WTC11 (cell line): ENCODE results near the gene AGA. TPM values are rescaled to one million over a fixed set of nuclear protein-coding genes. Genes with fewer than 3 reads are reported as not detected.

Source experiments
- ATAC-seq: fragments of 200-7000 bp; cut with Tn5 transposase; 2 replicates; pipeline ENCODE4 v1.10.0; 2021; ENCODE audit warnings: mild to moderate bottlenecking, moderate library complexity
- CTCF ChIA-PET: fragments of 300-600 bp; sonication (Branson Sonifier 250); formaldehyde crosslinking; loops from one replicate; lab custom pipeline; 2021; ENCODE audit warnings: antibody characterized with exemption; lab: Charles Lee
- POLR2A ChIA-PET: fragments of 350-600 bp; sonication (Branson Sonifier 250); formaldehyde crosslinking; loops from one replicate; lab custom pipeline; 2021; ENCODE audit warnings: antibody characterized with exemption; lab: Charles Lee
- DNase-seq: peaks from one replicate; pipeline ENCODE4 v3.0.0; 2021; ENCODE audit warnings: low spot score
- H3K27ac Mint-ChIP-seq: 2 replicates; pipeline ENCODE4 v1.8.0; 2021; ENCODE audit warnings: mixed read lengths
- H3K27me3 Mint-ChIP-seq: 2 replicates; pipeline ENCODE4 v1.8.0; 2021; ENCODE audit warnings: low read depth, mild to moderate bottlenecking, moderate library complexity, mixed read lengths
- H3K36me3 Mint-ChIP-seq: 2 replicates; pipeline ENCODE4 v1.8.0; 2021; ENCODE audit warnings: mixed read lengths
- H3K4me1 Mint-ChIP-seq: 2 replicates; pipeline ENCODE4 v1.8.0; 2022; ENCODE audit warnings: mixed read lengths
- H3K4me3 Mint-ChIP-seq: 2 replicates; pipeline ENCODE4 v1.8.0; 2021; ENCODE audit warnings: mild to moderate bottlenecking, moderate library complexity, mixed read lengths
- H3K9me3 Mint-ChIP-seq: 2 replicates; pipeline ENCODE4 v1.8.0; 2021; ENCODE audit warnings: mixed read lengths
- CREM ChIP-seq: sonication (generic); formaldehyde crosslinking; IDR thresholded peaks from 2 replicates; pipeline ENCODE4 v1.8.1; 2022; ENCODE audit warnings: mild to moderate bottlenecking, missing genetic modification reagents, moderate library complexity
- E2F4 ChIP-seq: sonication (generic); formaldehyde crosslinking; IDR thresholded peaks from 2 replicates; pipeline ENCODE4 v1.8.1; 2022; ENCODE audit warnings: low read depth, mild to moderate bottlenecking, moderate library complexity, missing genetic modification reagents, borderline replicate concordance
- E2F5 ChIP-seq: sonication (generic); formaldehyde crosslinking; IDR thresholded peaks from 2 replicates; pipeline ENCODE4 v1.8.1; 2022; ENCODE audit warnings: mild to moderate bottlenecking, moderate library complexity, missing genetic modification reagents
- EMX1 ChIP-seq: fragments of 250-450 bp; sonication (Bioruptor Pico); IDR thresholded peaks from 2 replicates; pipeline ENCODE4 v1.8.0; 2021; ENCODE audit warnings: mild to moderate bottlenecking
- ESRRA ChIP-seq: sonication (generic); formaldehyde crosslinking; IDR thresholded peaks from 2 replicates; pipeline ENCODE4 v1.8.1; 2022; ENCODE audit warnings: mild to moderate bottlenecking, missing genetic modification reagents, borderline replicate concordance
- FOXJ3 ChIP-seq: sonication (generic); formaldehyde crosslinking; IDR thresholded peaks from 2 replicates; pipeline ENCODE4 v1.9.0; 2021; ENCODE audit warnings: missing genetic modification reagents, mild to moderate bottlenecking, borderline replicate concordance
- FOXP4 ChIP-seq: sonication (generic); formaldehyde crosslinking; IDR thresholded peaks from 2 replicates; pipeline ENCODE4 v1.8.0; 2022; ENCODE audit warnings: mild to moderate bottlenecking, missing genetic modification reagents
- GABPB1 ChIP-seq: sonication (generic); formaldehyde crosslinking; IDR thresholded peaks from 2 replicates; pipeline ENCODE4 v1.8.1; 2023; ENCODE audit warnings: mild to moderate bottlenecking, missing genetic modification reagents
- HMGXB4 ChIP-seq: sonication (generic); formaldehyde crosslinking; IDR thresholded peaks from 2 replicates; pipeline ENCODE4 v1.8.1; 2023; ENCODE audit warnings: mild to moderate bottlenecking, moderate library complexity, missing genetic modification reagents
- JUN ChIP-seq: sonication (generic); formaldehyde crosslinking; IDR thresholded peaks from 2 replicates; pipeline ENCODE4 v1.8.0; 2023; ENCODE audit warnings: mild to moderate bottlenecking, missing genetic modification reagents
- MAX ChIP-seq: sonication (generic); formaldehyde crosslinking; IDR thresholded peaks from 2 replicates; pipeline ENCODE4 v1.8.0; 2022; ENCODE audit warnings: mild to moderate bottlenecking, missing genetic modification reagents
- MLX ChIP-seq: sonication (generic); formaldehyde crosslinking; IDR thresholded peaks from 2 replicates; pipeline ENCODE4 v1.8.1; 2023; ENCODE audit warnings: mild to moderate bottlenecking, missing genetic modification reagents, moderate library complexity
- NR1H2 ChIP-seq: sonication (generic); formaldehyde crosslinking; IDR thresholded peaks from 2 replicates; pipeline ENCODE4 v1.9.0; 2021; ENCODE audit warnings: mild to moderate bottlenecking, moderate library complexity, missing genetic modification reagents
- OVOL2 ChIP-seq: fragments of 250-450 bp; sonication (Bioruptor Pico); IDR thresholded peaks from 2 replicates; pipeline ENCODE4 v1.9.0; 2021; ENCODE audit warnings: mild to moderate bottlenecking, borderline replicate concordance
- SOX15 ChIP-seq: fragments of 250-450 bp; sonication (Bioruptor Pico); IDR thresholded peaks from 2 replicates; pipeline ENCODE4 v1.9.0; 2021; ENCODE audit warnings: mild to moderate bottlenecking
- ZNF121 ChIP-seq: sonication (generic); formaldehyde crosslinking; IDR thresholded peaks from 2 replicates; pipeline ENCODE4 v1.8.0; 2023; ENCODE audit warnings: missing genetic modification reagents
- ZNF416 ChIP-seq: fragments of 250-450 bp; sonication (Bioruptor Pico); IDR thresholded peaks from 2 replicates; pipeline ENCODE4 v1.9.0; 2021; ENCODE audit warnings: mild to moderate bottlenecking, inconsistent platforms
- ZNF671 ChIP-seq: fragments of 250-450 bp; sonication (Bioruptor Pico); IDR thresholded peaks from 2 replicates; pipeline ENCODE4 v1.8.0; 2021; ENCODE audit warnings: mild to moderate bottlenecking
- total RNA-seq: library from RNA; stranded (reverse); gene quantifications from 3 replicates; pipeline ENCODE4 v1.2.3, GENCODE V29; 2021
- TF ChIP-seq, protein P1 (sequence below): sonication (generic); formaldehyde crosslinking; conservative IDR thresholded peaks from 2 replicates; pipeline ENCODE4 v1.8.1; 2022; ENCODE audit warnings: mild to moderate bottlenecking, missing genetic modification reagents
- TF ChIP-seq, protein P2 (sequence below): fragments of 250-450 bp; sonication (Bioruptor Pico); IDR thresholded peaks from 2 replicates; pipeline ENCODE4 v1.9.0; 2021; ENCODE audit warnings: moderate library complexity, mild to moderate bottlenecking, inconsistent platforms, borderline replicate concordance
- TF ChIP-seq, protein P3 (sequence below): sonication (generic); formaldehyde crosslinking; IDR thresholded peaks from 2 replicates; pipeline ENCODE4 v1.8.1; 2022; ENCODE audit warnings: low read depth, missing genetic modification reagents, borderline replicate concordance

Gene AGA
- total RNA-seq, 1 experiment from 2014 or later, result 6.8 TPM

DNA sequence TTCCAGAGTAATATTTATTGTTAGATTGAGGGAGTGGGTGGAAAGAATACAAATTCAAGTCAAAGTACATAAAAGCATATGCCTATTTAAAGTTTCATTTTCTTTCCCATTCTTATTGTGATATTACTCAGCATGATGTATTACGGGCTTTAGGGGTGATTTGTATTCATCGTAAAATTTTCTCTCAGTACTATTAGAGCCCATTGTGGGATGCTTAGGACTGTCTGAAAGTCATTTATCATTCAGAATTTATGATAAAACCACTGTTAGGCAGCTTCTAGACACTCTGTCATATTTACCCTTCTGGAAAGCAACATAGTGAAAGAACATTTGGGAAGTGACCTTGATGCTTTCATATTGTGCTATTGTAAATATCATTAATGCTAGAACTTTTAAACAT, 45.9 kb downstream of the AGA start (continued):
- TF ChIP-seq ZNF416, result no peak
- TF ChIP-seq, all 79 proteins: peak for 0

DNA sequence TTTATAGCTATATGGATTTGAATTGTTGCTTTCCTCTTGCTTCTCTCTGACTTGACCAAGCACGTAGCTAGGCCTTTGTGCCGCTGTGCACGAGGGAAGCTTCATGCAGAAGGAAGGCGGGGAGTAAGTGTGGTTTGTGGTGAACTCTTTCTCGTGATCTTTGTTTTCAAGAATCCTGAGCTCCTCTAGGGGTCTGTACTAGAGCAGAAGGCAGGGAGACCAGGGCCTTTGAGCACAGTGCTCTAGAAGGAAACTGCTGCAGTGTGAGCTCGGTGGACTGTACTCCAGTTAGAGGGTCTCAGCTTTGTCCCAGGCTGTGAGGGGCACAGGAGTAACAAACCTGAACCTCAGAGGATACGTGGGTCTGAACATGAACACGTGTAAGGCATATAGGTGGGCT, 49.0 kb downstream of the AGA start:
- H3K36me3 Mint-ChIP-seq, result no peaks in the 10 kb centered on the region; the same call in 1 of the 2 replicates
- ChIA-PET CTCF (interaction anchor here (1.9 kb wide), 2 partner anchors 12 to 143 kb away, joined by 7 to 8 read pairs; no protein-coding TSS in a partner anchor), POLR2A (no interaction called here)
- TF ChIP-seq MLX (CRISPR knock-in tag) (no peak), MAX (CRISPR knock-in tag) (no peak), ZNF416 (no peak), E2F4 (CRISPR knock-in tag) (no peak), NR1H2 (no peak), FOXJ3 (CRISPR knock-in tag) (no peak), CREM (CRISPR knock-in tag) (no peak), JUN (CRISPR knock-in tag) (no peak), HMGXB4 (CRISPR knock-in tag) (no peak), FOXP4 (no peak), OVOL2 (CRISPR knock-in tag) (no peak), ZNF121 (CRISPR knock-in tag) (no peak)
- TF ChIP-seq, protein P1, sequence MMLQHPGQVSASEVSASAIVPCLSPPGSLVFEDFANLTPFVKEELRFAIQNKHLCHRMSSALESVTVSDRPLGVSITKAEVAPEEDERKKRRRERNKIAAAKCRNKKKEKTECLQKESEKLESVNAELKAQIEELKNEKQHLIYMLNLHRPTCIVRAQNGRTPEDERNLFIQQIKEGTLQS (CRISPR knock-in tag), result no peak
- TF ChIP-seq, protein P2, sequence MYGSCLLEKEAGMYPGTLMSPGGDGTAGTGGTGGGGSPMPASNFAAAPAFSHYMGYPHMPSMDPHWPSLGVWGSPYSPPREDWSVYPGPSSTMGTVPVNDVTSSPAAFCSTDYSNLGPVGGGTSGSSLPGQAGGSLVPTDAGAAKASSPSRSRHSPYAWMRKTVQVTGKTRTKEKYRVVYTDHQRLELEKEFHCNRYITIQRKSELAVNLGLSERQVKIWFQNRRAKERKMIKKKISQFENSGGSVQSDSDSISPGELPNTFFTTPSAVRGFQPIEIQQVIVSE, result no peak
- TF ChIP-seq, protein P3, sequence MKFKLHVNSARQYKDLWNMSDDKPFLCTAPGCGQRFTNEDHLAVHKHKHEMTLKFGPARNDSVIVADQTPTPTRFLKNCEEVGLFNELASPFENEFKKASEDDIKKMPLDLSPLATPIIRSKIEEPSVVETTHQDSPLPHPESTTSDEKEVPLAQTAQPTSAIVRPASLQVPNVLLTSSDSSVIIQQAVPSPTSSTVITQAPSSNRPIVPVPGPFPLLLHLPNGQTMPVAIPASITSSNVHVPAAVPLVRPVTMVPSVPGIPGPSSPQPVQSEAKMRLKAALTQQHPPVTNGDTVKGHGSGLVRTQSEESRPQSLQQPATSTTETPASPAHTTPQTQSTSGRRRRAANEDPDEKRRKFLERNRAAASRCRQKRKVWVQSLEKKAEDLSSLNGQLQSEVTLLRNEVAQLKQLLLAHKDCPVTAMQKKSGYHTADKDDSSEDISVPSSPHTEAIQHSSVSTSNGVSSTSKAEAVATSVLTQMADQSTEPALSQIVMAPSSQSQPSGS (CRISPR knock-in tag), result no peak
- H3K4me3 Mint-ChIP-seq, result no peak overlapping the region
- ATAC-seq (no peak), DNase-seq (no peak)
- peaks cover 3% of the 10 kb centered on the region; the same call in 1 of the 2 replicates for H3K4me1 Mint-ChIP-seq
- no peak overlapping the region for H3K27ac Mint-ChIP-seq
- H3K27me3 Mint-ChIP-seq, result no peaks in the 10 kb centered on the region
- H3K9me3 Mint-ChIP-seq, result peaks cover 9% of the 10 kb centered on the region

- Mint-ChIP-seq H3K27ac (no peak overlapping the region), H3K4me3 (no peak overlapping the region), H3K4me1 (peaks cover 3% of the 10 kb centered on the region; the same call in 1 of the 2 replicates), H3K36me3 (no peaks in the 10 kb centered on the region), H3K27me3 (no peaks in the 10 kb centered on the region), H3K9me3 (no peaks in the 10 kb centered on the region)
- ChIA-PET CTCF (interaction anchor here (1.4 kb wide), 1 partner anchor 11 kb away, joined by 9 read pairs; no protein-coding TSS in a partner anchor), POLR2A (no interaction called here)
- ATAC-seq, result no peak
- no peak for DNase-seq
- no peak for TF ChIP-seq EMX1
- peak; percentile 62; the same call in 1 of the 2 replicates for TF ChIP-seq GABPB1 (CRISPR knock-in tag)
- TF ChIP-seq ESRRA, result no peak
- TF ChIP-seq E2F5 (CRISPR knock-in tag), result no peak
- no peak for TF ChIP-seq ZNF671 (CRISPR knock-in tag)
- TF ChIP-seq SOX15 (CRISPR knock-in tag), result no peak
Measured at GRCh38 chr4:177391953-177392352, 50.3 kb downstream of the AGA start.
